ENCODE data around the gene NRG2.

DNA sequence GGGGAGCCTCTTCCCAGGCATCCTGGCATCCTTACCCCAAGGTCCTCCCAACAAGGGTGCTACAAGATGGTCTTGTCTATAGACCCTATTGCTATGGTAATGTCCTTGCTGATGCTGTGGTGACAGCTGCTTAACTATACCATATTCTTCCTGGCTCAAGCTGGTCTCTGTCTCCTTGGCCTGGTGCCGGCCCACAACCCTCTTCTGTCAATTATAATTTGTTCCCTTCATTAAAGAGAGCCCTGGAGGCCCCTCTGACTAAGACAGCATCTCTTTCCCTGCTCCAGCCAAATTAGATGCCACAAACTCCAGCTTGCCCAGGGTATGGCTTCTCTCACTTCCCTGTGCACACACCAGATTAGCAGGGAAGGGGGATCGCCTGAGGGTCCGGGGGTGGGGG, 160.8 kb downstream of the NRG2 start:
- TF ChIP-seq, protein P1, sequence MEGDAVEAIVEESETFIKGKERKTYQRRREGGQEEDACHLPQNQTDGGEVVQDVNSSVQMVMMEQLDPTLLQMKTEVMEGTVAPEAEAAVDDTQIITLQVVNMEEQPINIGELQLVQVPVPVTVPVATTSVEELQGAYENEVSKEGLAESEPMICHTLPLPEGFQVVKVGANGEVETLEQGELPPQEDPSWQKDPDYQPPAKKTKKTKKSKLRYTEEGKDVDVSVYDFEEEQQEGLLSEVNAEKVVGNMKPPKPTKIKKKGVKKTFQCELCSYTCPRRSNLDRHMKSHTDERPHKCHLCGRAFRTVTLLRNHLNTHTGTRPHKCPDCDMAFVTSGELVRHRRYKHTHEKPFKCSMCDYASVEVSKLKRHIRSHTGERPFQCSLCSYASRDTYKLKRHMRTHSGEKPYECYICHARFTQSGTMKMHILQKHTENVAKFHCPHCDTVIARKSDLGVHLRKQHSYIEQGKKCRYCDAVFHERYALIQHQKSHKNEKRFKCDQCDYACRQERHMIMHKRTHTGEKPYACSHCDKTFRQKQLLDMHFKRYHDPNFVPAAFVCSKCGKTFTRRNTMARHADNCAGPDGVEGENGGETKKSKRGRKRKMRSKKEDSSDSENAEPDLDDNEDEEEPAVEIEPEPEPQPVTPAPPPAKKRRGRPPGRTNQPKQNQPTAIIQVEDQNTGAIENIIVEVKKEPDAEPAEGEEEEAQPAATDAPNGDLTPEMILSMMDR (IDR thresholded peaks at IDR 0.05) = no peak
- no peak for TF ChIP-seq POLR2A (IDR thresholded peaks at IDR 0.05)
